OCI-LY7 (cell line): Measurements from ENCODE around the gene CHODL.
A peak's percentile ranks its signal among the peaks of the same experiment; 100 is the strongest.

Source experiments
- CTCF ChIP-seq: fragments of 200-600 bp; sonication (generic); conservative IDR thresholded peaks from 2 replicates; pipeline ENCODE4 v1.5.1; 2014; ENCODE audit warnings: mild to moderate bottlenecking, antibody characterized with exemption, low read length, moderate library complexity, mixed read lengths
- EZH2phosphoT487 ChIP-seq: fragments of 200-600 bp; sonication (generic); IDR thresholded peaks from 2 replicates; pipeline ENCODE4 v1.6.1; 2018; ENCODE audit warnings: low read depth, borderline replicate concordance, mild to moderate bottlenecking, mixed run types, antibody characterized with exemption, low read length, moderate library complexity, mixed read lengths

GRCh38 chr21:18249672-18250071 is 5.0 kb downstream of the CHODL start:
- TF ChIP-seq CTCF (peak; percentile 46; the same call in 1 of the 2 replicates), EZH2phosphoT487 (no peak)
